ENCODE results near the gene TTC39A. TPM values are rescaled to one million over a fixed set of nuclear protein-coding genes. Genes with fewer than 3 reads are reported as not detected.

TTC39A gene
- not detected for polyA plus RNA-seq

DNA sequence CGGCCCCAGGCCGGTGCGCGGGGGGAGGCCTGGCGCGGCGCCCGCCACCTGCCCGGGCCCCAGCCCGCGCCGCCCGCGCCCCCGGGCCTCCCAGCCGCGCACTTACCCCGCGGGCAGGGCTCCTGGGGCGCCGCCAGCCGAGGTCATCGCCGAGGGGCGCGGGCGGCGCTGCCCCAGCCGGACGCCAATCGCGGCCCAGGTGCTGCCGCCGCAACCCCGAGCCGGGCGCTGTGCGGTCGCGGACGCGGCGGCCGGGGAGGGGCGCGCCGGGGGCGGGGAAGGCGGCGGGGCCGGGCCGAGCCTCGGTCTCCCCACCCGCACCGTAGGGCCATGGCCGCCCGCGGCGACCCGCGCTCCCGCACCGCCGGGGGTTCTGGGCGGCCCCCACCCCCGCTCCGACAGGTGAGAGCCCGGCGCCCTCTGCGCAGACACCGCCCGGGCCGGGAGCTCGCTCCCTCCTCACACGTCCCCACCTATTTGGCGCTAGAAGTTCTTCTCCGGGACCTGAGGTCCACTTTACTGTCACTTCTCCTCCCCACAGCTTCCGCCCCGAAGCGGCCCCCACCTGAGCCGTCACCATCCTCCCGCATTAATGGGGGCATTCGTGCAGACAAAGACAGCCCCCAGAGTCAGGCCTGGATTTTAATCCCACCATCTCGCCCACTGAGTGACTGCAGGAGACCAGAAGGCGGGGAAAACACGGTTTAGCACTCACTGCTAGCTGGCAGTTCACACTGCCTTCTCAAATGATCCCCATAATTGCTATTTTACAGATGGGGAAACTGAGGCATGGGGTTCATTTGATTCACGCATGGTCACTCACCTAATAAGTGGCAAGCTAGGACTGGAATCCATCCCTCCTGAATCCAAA, at the start of gene TTC39A:
TSS of gene TTC39A (minus strand) at position 232 of the 871 bp plus-strand sequence. CDS start at position 147, 85 bp downstream.
- H3K27me3 Mint-ChIP-seq (ENCODE audit: low read depth in 3 of 3), result peaks cover 6 to 24% (median 7%) of the 10 kb centered on the region in 3 donors
- no peaks in the 10 kb centered on the region for H3K9me3 Mint-ChIP-seq
- H3K36me3 Mint-ChIP-seq, result no peaks in the 10 kb centered on the region
- no peak within 1 kb of the TSS for H3K27ac Mint-ChIP-seq
- peaks cover 6 to 11% of the 10 kb centered on the region in 2 donors for H3K4me1 Mint-ChIP-seq
- peak within 1 kb of the TSS; percentile 38 to 81 (median 78) for H3K4me3 Mint-ChIP-seq
- DNase-seq, result no peak

DNA sequence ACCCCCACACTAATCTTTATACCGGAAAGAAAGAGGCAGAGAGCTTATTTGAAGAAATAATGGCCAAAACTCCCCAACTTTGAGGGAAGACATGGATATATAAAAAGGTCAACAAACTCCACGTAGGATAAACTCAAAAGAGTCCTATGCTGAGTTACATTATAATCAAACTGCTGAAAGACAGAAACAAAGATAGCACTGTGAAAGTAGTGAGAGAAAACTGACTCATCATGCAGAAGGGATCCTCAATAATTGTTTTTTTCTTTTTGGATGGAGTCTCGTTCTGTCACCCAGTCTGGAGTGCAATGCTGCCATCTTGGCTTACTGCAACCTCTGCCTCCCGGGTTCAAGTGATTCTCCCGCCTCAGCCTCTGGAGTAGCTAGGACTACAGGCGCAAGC, 48.5 kb upstream of the TTC39A start:
- H3K9me3 Mint-ChIP-seq, result peaks cover 0 to 2% (median 0%) of the 10 kb centered on the region in 6 donors
- no peak overlapping the region for H3K27ac Mint-ChIP-seq
- DNase-seq, result no peak
- peaks cover 0 to 2% (median 0%) of the 10 kb centered on the region in 3 donors for H3K27me3 Mint-ChIP-seq (ENCODE audit: low read depth in 3 of 3)
- peaks cover 17 to 41% (median 38%) of the 10 kb centered on the region in 3 donors for H3K36me3 Mint-ChIP-seq
- no peak overlapping the region for H3K4me3 Mint-ChIP-seq
- H3K4me1 Mint-ChIP-seq, result peaks cover 4 to 14% of the 10 kb centered on the region in 2 donors

DNA sequence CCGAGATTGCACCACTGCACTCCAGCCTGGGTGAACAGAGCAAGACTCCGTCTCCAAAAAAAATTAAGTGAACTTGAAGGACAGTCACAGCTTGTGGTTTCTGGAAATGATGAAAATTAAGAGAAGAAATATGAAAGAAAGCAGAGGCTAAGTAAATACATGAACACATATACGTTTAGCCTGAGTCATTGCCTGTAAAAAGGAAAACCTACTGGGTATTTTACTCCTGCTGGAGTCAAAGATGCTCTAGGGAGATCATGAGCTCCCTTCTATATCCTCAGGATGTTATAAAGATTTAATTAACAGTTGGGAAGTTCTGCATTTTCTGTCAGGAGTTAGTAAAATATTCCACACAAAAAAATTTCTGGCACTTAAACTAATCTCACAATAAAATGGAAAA, 43.5 kb upstream of the TTC39A start:
- peaks cover 0 to 2% (median 0%) of the 10 kb centered on the region in 3 donors for H3K27me3 Mint-ChIP-seq (ENCODE audit: low read depth in 3 of 3)
- peaks cover 18 to 31% (median 21%) of the 10 kb centered on the region in 3 donors for H3K36me3 Mint-ChIP-seq
- no peak overlapping the region for H3K27ac Mint-ChIP-seq
- H3K4me3 Mint-ChIP-seq, result no peak overlapping the region
- no peaks in the 10 kb centered on the region for H3K4me1 Mint-ChIP-seq
- no peak for DNase-seq
- H3K9me3 Mint-ChIP-seq, result no peaks in the 10 kb centered on the region

DNA sequence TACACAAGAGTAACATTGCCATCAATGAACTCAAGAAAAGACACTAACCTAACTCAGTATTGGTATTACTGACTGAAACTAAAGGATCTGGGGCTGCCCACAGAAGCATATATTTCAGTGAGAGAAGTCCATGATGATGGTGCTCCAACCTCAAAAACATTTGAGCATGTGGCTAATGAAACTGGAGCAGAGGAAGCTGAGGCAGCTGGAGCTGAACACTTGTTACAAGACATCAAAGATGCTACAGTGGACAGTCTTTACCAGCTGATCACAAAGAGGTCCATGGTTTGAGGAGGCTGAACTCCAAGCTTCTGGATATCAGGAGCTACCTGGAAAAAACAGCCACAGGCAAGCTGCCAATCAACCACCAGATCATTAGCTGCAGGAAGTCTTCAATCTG, 42.2 kb upstream of the TTC39A start:
- Mint-ChIP-seq H3K27ac (peak overlapping the region in 2 of 6 donors; percentile 56 to 77), H3K27me3 (ENCODE audit: low read depth in 3 of 3) (peaks cover 0 to 2% (median 0%) of the 10 kb centered on the region in 3 donors), H3K4me3 (no peak overlapping the region), H3K36me3 (peaks cover 17 to 28% (median 18%) of the 10 kb centered on the region in 3 donors), H3K4me1 (no peaks in the 10 kb centered on the region), H3K9me3 (no peaks in the 10 kb centered on the region)
- no peak for DNase-seq

DNA sequence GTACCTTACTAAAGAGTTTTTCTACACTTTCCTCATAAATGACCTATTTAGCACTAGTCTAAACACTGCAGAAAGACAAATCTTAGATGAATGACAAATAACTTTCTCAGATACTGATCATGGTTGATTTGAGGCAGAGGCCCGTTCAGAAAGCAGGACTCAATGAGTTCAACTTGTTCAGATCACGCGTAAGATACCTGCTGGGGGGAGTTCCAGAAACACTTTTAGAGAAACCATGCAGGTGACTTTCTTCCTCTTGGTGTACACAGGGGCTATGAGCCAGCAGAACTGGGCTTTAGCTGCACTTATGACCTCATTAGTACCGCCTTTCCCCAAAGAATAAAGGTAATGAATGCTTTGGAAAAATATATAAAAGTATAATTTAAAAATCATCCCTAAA, 38.8 kb upstream of the TTC39A start:
- peaks cover 0 to 2% (median 0%) of the 10 kb centered on the region in 3 donors for H3K27me3 Mint-ChIP-seq (ENCODE audit: low read depth in 3 of 3)
- DNase-seq, result no peak
- no peak overlapping the region for H3K4me3 Mint-ChIP-seq
- H3K36me3 Mint-ChIP-seq, result peaks cover 18 to 28% (median 21%) of the 10 kb centered on the region in 3 donors
- H3K4me1 Mint-ChIP-seq, result no peaks in the 10 kb centered on the region
- no peaks in the 10 kb centered on the region for H3K9me3 Mint-ChIP-seq
- H3K27ac Mint-ChIP-seq, result peak overlapping the region in 1 of 6 donors; percentile 40

DNA sequence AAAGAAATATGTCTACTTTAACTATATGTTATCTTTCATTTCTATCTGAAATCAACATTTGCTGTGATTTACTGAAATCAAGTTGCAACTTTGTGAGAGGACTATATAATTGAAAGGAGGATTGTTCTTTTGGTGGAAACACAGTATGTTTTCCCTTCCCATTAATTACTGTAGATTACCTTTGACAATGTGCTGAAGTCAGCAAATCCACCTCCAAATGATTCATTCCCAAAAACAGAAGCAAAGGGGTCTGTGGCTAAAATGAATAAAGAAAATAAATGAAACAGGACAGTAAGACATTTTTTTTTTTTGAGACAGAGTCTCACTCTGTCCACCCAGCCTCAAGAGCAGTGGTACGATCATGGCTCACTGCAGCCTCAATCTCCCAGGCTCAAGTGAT, 35.4 kb upstream of the TTC39A start:
- H3K27me3 Mint-ChIP-seq (ENCODE audit: low read depth in 3 of 3), result no peaks in the 10 kb centered on the region
- H3K4me3 Mint-ChIP-seq, result no peak overlapping the region
- H3K36me3 Mint-ChIP-seq, result peaks cover 21 to 22% (median 22%) of the 10 kb centered on the region in 3 donors
- peak overlapping the region in 1 of 6 donors; percentile 44 for H3K27ac Mint-ChIP-seq
- H3K4me1 Mint-ChIP-seq, result no peaks in the 10 kb centered on the region
- DNase-seq, result no peak
- H3K9me3 Mint-ChIP-seq, result no peaks in the 10 kb centered on the region

DNA sequence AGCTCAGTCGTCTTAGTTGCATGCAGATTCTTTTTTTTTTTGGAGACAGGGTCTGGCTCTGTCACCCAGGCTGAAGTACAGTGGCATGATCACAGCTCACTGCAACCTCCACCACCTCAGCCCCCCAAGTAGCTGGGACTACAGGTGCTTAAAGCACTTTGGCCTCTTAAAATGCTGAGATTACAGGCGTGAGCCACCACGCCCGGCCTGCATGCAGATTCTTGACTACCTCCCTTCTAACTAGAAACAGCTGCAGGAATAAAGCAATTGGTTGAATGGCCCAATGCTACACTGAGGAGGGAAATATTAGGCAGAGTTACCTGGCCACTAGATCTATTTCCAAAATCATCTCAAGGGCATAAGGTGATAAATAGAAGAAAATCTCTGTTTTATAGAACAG, 29.5 kb upstream of the TTC39A start:
- Mint-ChIP-seq H3K4me1 (no peaks in the 10 kb centered on the region), H3K9me3 (no peaks in the 10 kb centered on the region), H3K4me3 (no peak overlapping the region), H3K27me3 (ENCODE audit: low read depth in 3 of 3) (no peaks in the 10 kb centered on the region), H3K36me3 (peaks cover 20 to 52% (median 33%) of the 10 kb centered on the region in 3 donors), H3K27ac (no peak overlapping the region)
- DNase-seq, result no peak

DNA sequence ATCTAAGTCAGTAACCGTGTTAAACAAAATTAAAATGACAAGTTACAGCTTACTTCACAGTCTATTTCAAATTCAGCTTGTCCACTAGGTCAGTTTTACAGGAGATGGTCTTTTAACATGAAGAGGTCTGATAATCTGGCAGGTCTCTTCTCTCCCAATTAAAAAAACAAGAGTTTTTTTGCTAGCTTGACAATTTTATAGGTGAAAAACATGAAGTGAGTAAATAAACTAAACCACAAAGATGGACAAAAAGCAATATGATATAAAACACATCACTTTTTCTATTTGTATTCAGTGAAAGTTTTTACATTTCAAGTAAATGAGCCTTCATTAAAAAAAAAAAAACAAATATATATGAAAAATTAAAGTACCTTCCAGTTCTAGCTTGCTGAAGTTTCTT, 25.0 kb upstream of the TTC39A start:
- Mint-ChIP-seq H3K9me3 (no peaks in the 10 kb centered on the region), H3K27ac (no peak overlapping the region), H3K36me3 (peaks cover 11 to 44% (median 24%) of the 10 kb centered on the region in 3 donors), H3K4me3 (no peak overlapping the region), H3K27me3 (ENCODE audit: low read depth in 3 of 3) (peaks cover 0 to 2% (median 0%) of the 10 kb centered on the region in 3 donors), H3K4me1 (no peaks in the 10 kb centered on the region)
- no peak for DNase-seq

DNA sequence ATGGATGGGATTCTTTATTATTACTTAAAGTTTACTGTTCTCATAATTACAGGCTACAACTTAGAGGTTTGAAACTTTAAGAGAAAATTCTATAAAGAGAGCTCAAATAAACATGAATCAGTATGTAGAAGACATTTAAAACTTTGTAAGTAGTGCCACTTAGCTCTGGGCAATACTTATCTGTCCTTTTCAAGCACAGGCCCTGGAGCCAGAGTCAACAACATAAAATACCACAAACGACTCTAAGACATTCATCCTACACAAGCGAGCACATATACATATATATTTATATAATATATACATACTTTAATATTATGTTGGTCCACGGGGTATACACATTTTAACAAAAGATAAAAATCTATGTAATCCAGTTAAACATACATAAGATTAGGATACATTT, 24.1 kb upstream of the TTC39A start:
- H3K9me3 Mint-ChIP-seq, result no peaks in the 10 kb centered on the region
- H3K4me1 Mint-ChIP-seq, result no peaks in the 10 kb centered on the region
- H3K4me3 Mint-ChIP-seq, result no peak overlapping the region
- H3K27me3 Mint-ChIP-seq (ENCODE audit: low read depth in 3 of 3), result peaks cover 0 to 2% (median 0%) of the 10 kb centered on the region in 3 donors
- no peak overlapping the region for H3K27ac Mint-ChIP-seq
- no peak for DNase-seq
- H3K36me3 Mint-ChIP-seq, result peaks cover 11 to 37% (median 24%) of the 10 kb centered on the region in 3 donors

DNA sequence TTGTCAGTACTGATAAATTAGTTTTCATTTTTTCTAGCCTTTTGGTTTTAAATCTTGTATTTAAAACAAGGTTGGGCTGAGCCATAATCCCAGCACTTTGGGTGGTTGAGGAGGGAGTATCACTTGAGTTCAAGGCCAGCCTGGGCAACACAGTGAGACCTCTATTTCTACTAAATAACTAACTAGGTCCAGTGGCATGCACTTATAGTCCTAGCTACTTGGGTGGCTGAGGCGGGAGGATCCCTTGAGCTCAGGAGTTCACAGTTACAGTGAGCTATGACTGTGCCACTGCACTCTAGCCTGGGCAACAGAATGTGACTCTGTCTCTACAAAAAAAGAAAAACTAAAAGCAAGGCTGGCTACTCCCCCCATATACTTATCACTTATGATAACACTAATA, 21.5 kb upstream of the TTC39A start:
- Mint-ChIP-seq H3K9me3 (no peaks in the 10 kb centered on the region), H3K27ac (peak overlapping the region in 1 of 6 donors; percentile 48), H3K4me1 (no peaks in the 10 kb centered on the region), H3K27me3 (ENCODE audit: low read depth in 3 of 3) (peaks cover 0 to 2% (median 0%) of the 10 kb centered on the region in 3 donors), H3K4me3 (no peak overlapping the region), H3K36me3 (peaks cover 11 to 27% (median 24%) of the 10 kb centered on the region in 3 donors)
- DNase-seq, result no peak

DNA sequence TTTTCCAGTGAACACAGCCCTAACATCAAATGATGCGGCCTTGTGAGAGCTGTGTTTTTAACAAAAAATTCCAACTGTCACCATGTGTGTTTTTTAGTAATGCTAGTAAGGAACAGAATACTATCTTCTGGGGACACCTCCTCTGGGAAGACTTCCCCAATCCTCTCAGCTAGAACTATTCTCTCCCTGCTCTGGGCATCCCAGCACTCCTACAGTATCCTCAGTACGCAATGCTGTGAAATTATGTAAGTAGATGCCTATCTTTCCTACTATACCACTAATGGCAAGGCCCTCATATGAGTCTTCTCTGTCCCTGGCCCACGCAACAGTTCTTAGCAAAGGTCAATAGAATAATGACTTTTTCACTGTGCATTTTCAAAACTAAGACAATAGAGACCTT, 19.5 kb upstream of the TTC39A start:
- H3K4me3 Mint-ChIP-seq, result no peak overlapping the region
- no peak for DNase-seq
- H3K9me3 Mint-ChIP-seq, result no peaks in the 10 kb centered on the region
- peaks cover 2 to 8% (median 4%) of the 10 kb centered on the region in 3 donors for H3K27me3 Mint-ChIP-seq (ENCODE audit: low read depth in 3 of 3)
- peak overlapping the region in 2 of 6 donors; percentile 0 to 69 for H3K27ac Mint-ChIP-seq
- H3K4me1 Mint-ChIP-seq, result no peaks in the 10 kb centered on the region
- H3K36me3 Mint-ChIP-seq, result peaks cover 4 to 11% (median 10%) of the 10 kb centered on the region in 3 donors

DNA sequence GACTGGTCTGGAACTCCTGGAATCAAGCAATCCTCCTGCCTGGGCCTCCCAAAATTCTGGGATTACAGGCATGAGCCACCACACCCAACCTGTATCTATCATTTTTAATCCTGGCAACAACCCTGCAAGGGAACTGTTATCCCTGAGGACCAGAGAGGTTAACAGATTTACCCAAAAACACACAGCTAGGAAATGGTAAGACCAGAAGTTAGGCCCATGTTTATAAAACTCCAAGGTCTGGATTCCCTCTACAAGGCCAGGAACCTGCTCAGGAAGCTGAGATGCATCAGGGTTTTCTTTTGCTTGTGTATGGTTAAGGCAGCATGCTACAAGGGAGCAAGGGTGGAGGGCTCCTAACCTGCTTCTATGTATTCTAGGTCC, 17.8 kb upstream of the TTC39A start:
- no peak overlapping the region for H3K27ac Mint-ChIP-seq

DNA sequence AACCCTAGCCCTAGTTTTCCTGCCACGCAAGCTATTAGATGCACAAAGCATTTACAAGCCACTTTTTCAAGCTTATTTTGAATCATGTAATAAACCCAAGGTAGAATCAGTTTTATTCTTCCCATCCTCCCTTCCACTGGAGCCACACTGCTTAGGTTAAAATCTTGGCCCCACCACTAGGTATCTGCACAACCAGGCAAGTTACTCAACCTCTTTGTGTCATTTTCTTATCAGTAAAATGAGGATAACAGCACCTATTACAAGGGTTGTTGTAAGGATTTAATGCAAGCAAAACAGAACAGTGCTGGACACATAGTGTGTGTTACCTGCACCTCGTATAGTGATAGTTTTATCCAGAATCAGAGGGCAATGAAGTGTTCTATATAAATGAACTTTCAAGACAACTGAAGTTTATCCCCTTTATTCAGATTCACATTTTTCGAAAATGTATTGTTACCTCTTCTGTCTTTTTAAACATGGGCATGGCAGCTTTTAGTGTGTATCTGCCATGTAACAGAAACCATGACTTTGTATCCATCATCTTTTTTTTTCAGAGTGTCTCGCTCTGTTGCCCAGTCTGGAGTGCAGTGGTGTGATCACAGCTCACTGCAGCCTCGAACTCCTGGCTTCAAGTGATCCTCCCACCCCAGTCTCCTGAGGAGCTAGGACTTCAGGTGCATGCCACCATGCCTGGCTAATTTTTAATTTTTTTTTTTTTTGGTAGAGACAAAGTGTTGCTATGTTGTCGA, 17.2 kb upstream of the TTC39A start:
- H3K27me3 Mint-ChIP-seq (ENCODE audit: low read depth in 3 of 3), result peaks cover 10 to 12% (median 10%) of the 10 kb centered on the region in 3 donors
- peaks cover 0 to 2% of the 10 kb centered on the region in 2 donors for H3K4me1 Mint-ChIP-seq
- H3K4me3 Mint-ChIP-seq, result no peak overlapping the region
- no peaks in the 10 kb centered on the region for H3K9me3 Mint-ChIP-seq
- H3K36me3 Mint-ChIP-seq, result peaks cover 0 to 4% (median under 1%) of the 10 kb centered on the region in 3 donors
- peak overlapping the region in 2 of 6 donors; percentile 18 to 22 for H3K27ac Mint-ChIP-seq
- DNase-seq, result no peak

More for the DNA sequence above, 17.8 kb upstream of the TTC39A start:
- peaks cover 8 to 10% (median 10%) of the 10 kb centered on the region in 3 donors for H3K27me3 Mint-ChIP-seq (ENCODE audit: low read depth in 3 of 3)
- peaks cover 0 to 4% (median 3%) of the 10 kb centered on the region in 3 donors for H3K36me3 Mint-ChIP-seq
- H3K4me3 Mint-ChIP-seq, result no peak overlapping the region
- H3K9me3 Mint-ChIP-seq, result no peaks in the 10 kb centered on the region
- H3K4me1 Mint-ChIP-seq, result peaks cover 0 to 2% of the 10 kb centered on the region in 2 donors
- no peak for DNase-seq

All from immature natural killer cell (primary cell).